ENCODE measurements around the gene BPNT1.
"Not testable (repeated sequence)": the region's sequence is repeated elsewhere in the genome, so short reads cannot be mapped to it uniquely, and the experiment has no call there.

Gene BPNT1

DNA sequence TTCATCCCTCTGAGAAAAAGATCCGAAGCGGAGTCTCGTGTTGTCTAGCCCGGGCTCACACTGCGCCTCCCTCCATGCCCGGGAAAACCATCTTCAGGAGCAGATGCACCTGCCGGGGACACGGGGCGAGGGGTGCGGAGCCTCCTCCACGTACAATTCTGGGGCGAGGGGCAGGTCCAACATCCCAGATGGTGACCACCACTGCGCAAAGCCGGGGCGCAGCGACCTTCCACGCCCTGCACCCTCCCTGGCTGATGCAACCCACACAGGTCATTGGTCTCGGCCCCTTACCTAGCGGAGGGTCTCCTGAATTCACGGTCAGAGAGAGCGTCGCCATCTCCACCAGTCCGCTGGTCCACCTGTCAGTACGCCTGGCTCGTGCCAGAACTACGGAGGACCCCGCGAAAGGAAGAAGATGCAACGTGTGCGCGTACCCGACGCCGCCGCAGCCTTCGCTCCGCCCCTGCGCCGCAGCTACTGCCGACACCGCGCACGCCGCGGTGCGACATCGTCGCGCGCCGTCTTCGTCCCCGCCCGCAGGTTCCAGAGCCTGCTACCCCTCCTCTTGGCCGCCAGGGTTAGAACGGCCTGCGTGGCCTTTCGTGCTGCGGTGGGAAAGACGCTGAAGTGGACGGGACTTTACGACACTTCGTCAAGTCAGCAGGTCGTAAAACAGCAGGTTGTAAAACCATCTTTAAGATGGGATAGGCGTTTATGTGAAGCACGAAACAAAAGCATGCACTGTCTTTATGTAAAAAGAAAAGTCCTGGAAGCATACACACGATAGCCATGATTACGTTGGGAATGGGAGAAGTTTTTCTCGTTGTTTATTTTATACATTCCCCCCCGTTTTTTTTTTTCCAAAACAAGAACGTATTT is 43.3 kb downstream of the BPNT1 start, which contains the start of gene EPRS1:
TSS of gene EPRS1 (minus strand) at position 454 of the 879 bp plus-strand sequence. CDS start at position 337, 117 bp downstream.
- H3K4me3 Mint-ChIP-seq: peak within 1 kb of the TSS; percentile 90 to 94
- peak within 1 kb of the TSS; percentile 94 for H3K27ac Mint-ChIP-seq
- ATAC-seq (replicated peaks) (peak; percentile 98 to 99), DNase-seq (peak; percentile 97)
- H3K27me3 Mint-ChIP-seq: no peaks in the 10 kb centered on the region
- peaks cover 11 to 31% of the 10 kb centered on the region in 2 donors for H3K4me1 Mint-ChIP-seq
- peaks cover 4 to 14% of the 10 kb centered on the region in 2 donors for H3K36me3 Mint-ChIP-seq
- H3K9me3 Mint-ChIP-seq: no peaks in the 10 kb centered on the region

DNA sequence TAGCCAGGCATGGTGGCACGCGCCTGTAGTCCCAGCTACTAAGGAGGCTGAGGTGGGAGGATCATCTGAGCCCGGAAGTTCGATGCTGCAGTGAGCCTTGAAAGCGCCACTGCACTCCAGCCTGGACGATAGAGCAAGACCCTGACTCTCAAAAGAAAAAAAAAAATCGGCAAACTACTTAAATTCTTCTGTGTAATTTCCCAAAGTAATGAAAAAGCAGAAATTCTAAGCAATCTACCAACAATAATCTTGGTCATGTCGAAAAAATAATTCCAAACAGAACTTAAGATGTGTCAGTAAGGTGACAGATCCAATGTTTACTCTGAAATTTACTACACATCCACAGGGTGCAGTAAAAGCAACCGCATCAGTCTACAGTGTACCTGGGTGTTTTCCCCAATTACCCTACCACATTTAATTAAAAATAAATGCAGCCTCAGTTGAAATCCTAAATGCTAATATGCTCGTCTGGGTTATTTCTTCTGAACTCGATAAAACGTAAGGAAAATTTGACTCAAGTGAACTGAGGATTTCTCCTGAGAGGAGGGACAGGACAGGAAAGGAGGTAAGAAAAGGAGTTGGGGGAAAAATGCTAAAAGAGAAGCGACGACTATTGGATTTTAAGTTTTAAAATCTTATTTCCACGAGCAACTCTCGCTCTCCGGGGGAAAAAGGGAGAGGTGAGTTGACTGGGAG is 44.1 kb downstream of the BPNT1 start:
- H3K9me3 Mint-ChIP-seq: no peaks in the 10 kb centered on the region
- DNase-seq (no peak), ATAC-seq (replicated peaks) (peak; percentile 24 to 48)
- peak overlapping the region; percentile 94 for H3K27ac Mint-ChIP-seq
- H3K4me1 Mint-ChIP-seq: peaks cover 11 to 31% of the 10 kb centered on the region in 2 donors
- peaks cover 4 to 14% of the 10 kb centered on the region in 2 donors for H3K36me3 Mint-ChIP-seq
- H3K27me3 Mint-ChIP-seq: no peaks in the 10 kb centered on the region
- H3K4me3 Mint-ChIP-seq: peak overlapping the region; percentile 90 to 94

DNA sequence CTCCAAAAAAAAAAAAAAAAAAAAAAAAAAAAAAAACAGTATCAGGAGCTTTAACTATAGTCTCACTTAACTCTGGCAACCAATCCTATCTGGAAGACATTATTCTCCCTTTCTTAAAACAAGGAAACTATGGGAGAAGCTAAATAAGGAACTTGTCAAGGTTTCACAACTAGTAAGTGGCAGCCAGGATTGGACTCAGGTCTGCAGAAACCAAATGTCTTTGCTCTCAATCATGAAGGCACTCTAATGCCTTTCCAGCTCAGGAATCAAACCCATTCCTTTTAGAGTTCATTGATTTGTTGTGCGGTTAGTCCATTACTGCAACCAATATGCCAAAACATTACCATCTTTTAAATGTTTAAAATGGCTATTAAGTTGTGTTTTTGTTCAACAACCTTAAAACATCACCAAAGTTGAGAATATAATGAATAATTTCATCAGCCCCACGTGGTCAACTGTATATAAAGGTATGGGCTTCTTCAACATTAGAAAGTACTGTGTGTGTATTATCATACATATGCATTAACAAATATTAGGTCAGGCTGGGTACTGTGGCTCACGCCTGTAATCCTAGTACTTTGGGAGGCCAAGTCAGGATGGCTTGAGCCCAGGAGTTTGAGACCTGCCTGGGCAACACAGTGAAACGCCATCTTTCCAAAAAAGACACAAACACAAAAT is 44.8 kb downstream of the BPNT1 start:
- Mint-ChIP-seq H3K4me3 (peak overlapping the region; percentile 90 to 94), H3K4me1 (peaks cover 11 to 31% of the 10 kb centered on the region in 2 donors), H3K27me3 (no peaks in the 10 kb centered on the region), H3K9me3 (no peaks in the 10 kb centered on the region), H3K36me3 (peaks cover 4 to 14% of the 10 kb centered on the region in 2 donors), H3K27ac (peak overlapping the region; percentile 94)
- ATAC-seq (replicated peaks) (no peak), DNase-seq (no peak)

DNA sequence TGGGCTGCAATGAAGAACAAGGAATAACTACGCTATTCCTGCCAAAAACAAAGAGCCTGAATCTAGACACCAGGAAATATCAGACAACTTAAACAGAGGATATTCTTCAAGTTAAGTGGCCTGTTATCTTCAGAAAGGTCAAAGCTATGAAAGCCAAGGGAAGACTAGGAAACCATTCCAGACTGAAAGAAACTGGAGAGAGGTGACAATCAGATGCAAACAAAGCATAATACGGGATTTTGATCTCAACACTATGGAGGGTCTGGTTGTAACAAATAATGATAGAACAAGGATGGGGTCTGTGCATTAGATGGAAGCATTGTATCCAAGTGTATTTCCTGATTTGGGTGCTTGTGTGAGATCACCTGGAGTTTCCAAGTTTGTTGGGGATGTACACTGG is 45.9 kb downstream of the BPNT1 start:
- no peak overlapping the region for H3K4me3 Mint-ChIP-seq
- no peak for ATAC-seq (replicated peaks)
- H3K4me1 Mint-ChIP-seq: peaks cover 13 to 33% of the 10 kb centered on the region in 2 donors
- no peak overlapping the region for H3K27ac Mint-ChIP-seq
- H3K36me3 Mint-ChIP-seq: peaks cover 4 to 19% of the 10 kb centered on the region in 2 donors
- no peaks in the 10 kb centered on the region for H3K9me3 Mint-ChIP-seq
- DNase-seq: no peak
- no peaks in the 10 kb centered on the region for H3K27me3 Mint-ChIP-seq

DNA sequence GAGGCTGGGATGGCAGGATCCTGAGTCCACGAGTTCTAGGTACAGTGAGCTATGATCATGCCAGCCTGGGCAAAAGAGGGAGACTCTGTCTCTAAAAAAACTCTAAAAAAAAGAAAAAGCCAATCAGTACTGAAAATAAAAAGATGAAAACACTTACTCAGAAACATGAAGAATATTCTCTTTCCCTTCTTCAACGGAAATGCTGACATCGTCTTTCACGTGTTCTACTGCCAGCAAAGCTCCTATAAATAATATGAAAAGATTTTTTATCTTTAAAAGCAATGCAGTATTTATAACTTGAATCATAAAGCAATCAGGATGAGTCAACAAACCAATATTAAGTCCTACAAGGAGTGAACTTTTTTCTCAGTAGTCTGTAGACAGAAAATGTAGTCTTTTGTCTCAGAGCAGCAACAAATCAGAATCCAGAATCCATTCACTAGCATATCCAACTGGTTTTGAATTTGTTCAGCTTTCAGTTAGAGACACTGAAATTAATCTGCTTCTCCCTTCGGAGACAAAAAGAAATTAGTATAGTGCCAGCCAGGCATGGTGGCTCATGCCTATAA is 49.5 kb downstream of the BPNT1 start:
- Mint-ChIP-seq H3K9me3 (no peaks in the 10 kb centered on the region), H3K4me1 (peaks cover 20 to 37% of the 10 kb centered on the region in 2 donors), H3K4me3 (no peak overlapping the region), H3K27ac (no peak overlapping the region), H3K27me3 (no peaks in the 10 kb centered on the region), H3K36me3 (peaks cover 18 to 35% of the 10 kb centered on the region in 2 donors)
- ATAC-seq (replicated peaks) (no peak), DNase-seq (no peak)

DNA sequence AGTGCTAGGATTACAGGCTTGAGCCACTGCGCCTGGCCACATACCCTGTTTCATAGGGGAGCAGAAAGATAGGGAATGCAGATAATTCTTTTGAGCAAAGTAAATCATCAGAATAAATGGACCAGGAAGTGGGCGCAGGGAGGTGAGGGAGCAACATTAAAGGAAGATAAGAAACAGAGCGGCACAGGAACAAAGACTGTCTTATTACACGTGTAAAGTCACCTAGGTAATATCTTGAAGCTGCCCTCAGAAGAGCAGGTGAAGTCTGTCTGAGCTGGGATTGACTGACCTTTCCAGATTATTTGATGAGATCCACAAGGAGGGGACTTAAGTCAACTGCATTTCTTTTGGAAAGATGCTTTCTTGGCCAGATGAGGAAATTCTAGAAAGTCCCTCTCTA is 50.9 kb downstream of the BPNT1 start:
- Mint-ChIP-seq H3K4me1 (peaks cover 18 to 31% of the 10 kb centered on the region in 2 donors), H3K4me3 (no peak overlapping the region), H3K36me3 (peaks cover 18 to 36% of the 10 kb centered on the region in 2 donors), H3K9me3 (no peaks in the 10 kb centered on the region), H3K27ac (peak overlapping the region; percentile 93), H3K27me3 (no peaks in the 10 kb centered on the region)
- ATAC-seq (replicated peaks) (no peak), DNase-seq (no peak)

DNA sequence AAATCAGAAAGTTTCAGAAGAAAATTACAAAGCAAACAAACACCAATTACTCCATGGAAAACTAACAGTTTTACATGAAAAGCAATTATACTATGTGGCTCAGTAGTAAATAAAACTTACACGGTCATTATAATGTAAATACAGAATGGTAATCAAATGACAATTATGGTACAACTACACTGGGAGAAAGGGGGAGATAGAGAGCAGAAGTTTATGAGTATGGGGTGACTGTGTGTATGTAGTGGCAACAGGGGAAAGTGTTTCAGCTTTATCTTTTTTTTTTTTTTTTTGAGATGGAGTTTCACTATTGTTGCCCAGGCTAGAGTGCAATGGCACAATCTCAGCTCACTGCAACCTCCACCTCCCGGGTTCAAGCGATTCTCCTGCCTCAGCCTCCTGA is 51.8 kb downstream of the BPNT1 start:
- not testable (repeated sequence) for DNase-seq; H3K9me3 Mint-ChIP-seq; H3K4me3 Mint-ChIP-seq; ATAC-seq (replicated peaks); H3K27me3 Mint-ChIP-seq; H3K27ac Mint-ChIP-seq
- H3K36me3 Mint-ChIP-seq: peaks cover 21 to 37% of the 10 kb centered on the region in 2 donors
- peaks cover 13 to 26% of the 10 kb centered on the region in 2 donors for H3K4me1 Mint-ChIP-seq

DNA sequence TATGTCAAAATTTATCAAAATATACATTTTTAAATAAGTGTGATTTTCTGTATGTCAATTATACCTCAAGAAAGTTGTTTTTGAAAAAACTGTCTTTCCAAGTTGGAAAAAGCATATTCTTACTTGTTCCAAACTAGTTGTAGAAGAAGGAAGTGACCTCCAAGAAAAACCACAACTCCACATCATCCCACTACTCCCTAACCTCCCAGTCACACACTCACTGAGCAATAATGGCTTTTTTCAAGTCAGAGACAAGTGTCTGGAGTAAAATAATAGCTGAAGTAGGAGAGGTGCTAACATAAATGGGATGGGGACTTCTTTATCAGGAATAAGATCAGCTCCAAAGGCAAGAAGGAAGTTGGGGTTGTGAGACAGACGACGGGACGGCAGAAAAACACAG is 56.7 kb downstream of the BPNT1 start:
- H3K4me3 Mint-ChIP-seq: no peak overlapping the region
- H3K27me3 Mint-ChIP-seq: no peaks in the 10 kb centered on the region
- ATAC-seq (replicated peaks) (no peak), DNase-seq (no peak)
- peaks cover 28 to 46% of the 10 kb centered on the region in 2 donors for H3K36me3 Mint-ChIP-seq
- no peaks in the 10 kb centered on the region for H3K9me3 Mint-ChIP-seq
- H3K4me1 Mint-ChIP-seq: peaks cover 7% of the 10 kb centered on the region in 2 donors
- no peak overlapping the region for H3K27ac Mint-ChIP-seq

DNA sequence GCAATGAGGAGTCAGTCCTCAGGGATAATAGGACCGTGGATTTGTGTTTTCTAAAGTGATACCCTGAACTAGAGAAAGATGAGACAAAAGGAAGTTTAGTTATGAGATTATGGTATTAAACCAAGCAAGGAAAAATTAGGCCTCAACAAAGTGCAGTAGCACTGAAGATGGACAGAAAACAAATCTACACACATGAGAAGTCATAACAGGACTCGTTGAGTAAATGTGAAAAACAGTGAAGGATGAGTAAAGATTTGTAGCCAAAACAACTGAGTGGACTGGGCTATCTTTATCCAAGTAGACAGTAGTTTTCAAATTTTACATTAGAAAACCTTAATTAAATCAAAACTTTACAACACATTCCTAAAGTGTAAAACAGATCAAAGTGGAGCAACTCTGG is 58.3 kb downstream of the BPNT1 start:
- no peaks in the 10 kb centered on the region for H3K27me3 Mint-ChIP-seq
- H3K27ac Mint-ChIP-seq: no peak overlapping the region
- H3K36me3 Mint-ChIP-seq: peaks cover 23 to 41% of the 10 kb centered on the region in 2 donors
- no peaks in the 10 kb centered on the region for H3K9me3 Mint-ChIP-seq
- DNase-seq (no peak), ATAC-seq (replicated peaks) (no peak)
- H3K4me3 Mint-ChIP-seq: no peak overlapping the region
- H3K4me1 Mint-ChIP-seq: peaks cover 3% of the 10 kb centered on the region in 2 donors

DNA sequence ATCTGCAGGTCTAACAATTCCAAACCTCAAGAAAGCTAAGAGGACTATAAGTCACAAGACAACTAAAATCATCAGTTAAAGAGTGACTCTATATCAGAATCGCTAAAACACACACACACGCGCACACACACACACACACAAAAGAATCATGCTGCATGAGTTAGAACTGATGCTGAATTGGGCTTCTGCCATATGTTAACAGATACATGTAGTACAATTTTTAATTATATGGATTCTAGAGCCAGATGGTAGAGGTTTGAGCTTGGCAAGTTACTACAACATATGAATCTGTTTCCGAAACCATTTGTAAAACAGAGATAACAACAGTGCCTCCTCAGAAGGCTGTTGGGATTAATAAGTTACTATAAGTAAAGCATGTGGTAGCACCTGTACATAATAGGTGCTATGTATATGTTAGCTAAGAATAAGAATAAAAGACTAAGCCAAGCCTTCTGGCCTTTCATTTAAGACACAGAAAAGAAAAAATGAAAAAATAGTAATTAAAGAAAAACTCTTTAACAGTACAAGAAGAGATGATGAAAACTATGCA is 61.2 kb downstream of the BPNT1 start:
- ATAC-seq (replicated peaks): no peak
- Mint-ChIP-seq H3K9me3 (no peaks in the 10 kb centered on the region), H3K27me3 (no peaks in the 10 kb centered on the region), H3K4me3 (no peak overlapping the region), H3K27ac (no peak overlapping the region), H3K36me3 (peaks cover 28 to 49% of the 10 kb centered on the region in 2 donors), H3K4me1 (no peaks in the 10 kb centered on the region)
- DNase-seq: no peak

DNA sequence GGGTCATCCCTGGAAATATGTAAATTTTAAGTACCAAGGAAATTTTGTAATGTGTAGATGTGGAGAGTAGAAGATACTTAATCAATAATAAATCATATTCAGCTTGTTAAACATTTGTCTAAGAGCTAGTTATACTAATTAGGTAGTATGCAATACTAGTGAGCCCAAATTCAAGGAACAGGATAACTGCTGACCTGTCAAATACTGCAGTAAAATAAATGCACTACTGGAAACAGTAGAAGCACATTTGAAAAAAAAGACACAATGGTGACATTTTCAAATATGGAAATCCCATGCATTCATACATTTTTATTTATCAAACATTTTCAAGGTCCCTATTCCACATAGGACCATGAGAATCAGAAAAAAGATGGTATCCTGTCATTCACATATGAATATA is 70.5 kb downstream of the BPNT1 start:
- Mint-ChIP-seq H3K36me3 (peaks cover 42 to 56% of the 10 kb centered on the region in 2 donors), H3K27me3 (no peaks in the 10 kb centered on the region), H3K4me3 (no peak overlapping the region), H3K27ac (no peak overlapping the region), H3K4me1 (peaks cover 0 to 4% of the 10 kb centered on the region in 2 donors), H3K9me3 (no peaks in the 10 kb centered on the region)
- ATAC-seq (replicated peaks) (no peak), DNase-seq (no peak)

DNA sequence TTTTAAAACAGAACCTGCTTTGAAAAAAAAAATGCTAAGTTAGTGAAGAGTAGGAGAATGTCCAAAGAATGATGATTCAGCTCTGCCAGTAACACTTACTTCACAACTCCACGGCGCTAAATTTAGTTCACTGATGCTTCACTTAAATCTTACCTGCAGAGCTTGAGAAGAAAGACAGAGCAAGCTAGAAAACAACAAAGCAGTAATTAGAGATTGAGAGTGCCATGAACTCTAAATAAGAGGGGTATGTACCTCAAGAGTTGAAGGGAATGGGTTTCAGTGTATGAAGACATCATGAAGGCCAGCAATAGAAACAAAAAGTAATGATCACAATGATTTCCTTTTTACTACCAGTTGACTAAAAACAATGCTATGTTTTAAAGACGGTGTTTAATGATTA is 76.1 kb downstream of the BPNT1 start:
- DNase-seq: no peak
- Mint-ChIP-seq H3K9me3 (no peaks in the 10 kb centered on the region), H3K4me1 (peaks cover 1 to 5% of the 10 kb centered on the region in 2 donors), H3K27me3 (no peaks in the 10 kb centered on the region), H3K27ac (no peak overlapping the region), H3K4me3 (no peak overlapping the region), H3K36me3 (peaks cover 45 to 54% of the 10 kb centered on the region in 2 donors)
- no peak for ATAC-seq (replicated peaks)

DNA sequence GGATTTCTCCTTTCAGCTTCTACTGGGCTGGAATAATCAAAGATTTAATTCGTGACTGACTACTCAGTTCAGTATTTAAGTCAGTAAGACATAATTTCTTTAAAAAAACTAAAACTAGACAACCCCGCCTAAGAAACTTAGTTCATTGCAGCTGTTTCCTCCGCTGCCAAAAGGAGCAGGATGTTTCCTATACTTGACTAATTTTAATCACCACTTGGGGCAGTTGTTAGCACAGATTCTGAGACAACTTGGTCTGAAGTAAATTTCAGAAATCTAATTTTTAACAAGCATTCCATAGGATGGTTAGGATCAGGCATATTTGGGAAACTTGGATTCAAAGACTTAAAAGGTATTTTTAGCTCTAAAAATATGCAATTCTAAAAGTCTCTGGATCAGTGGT is 77.3 kb downstream of the BPNT1 start:
- no peak overlapping the region for H3K27ac Mint-ChIP-seq
- peaks cover 49 to 59% of the 10 kb centered on the region in 2 donors for H3K36me3 Mint-ChIP-seq
- H3K4me3 Mint-ChIP-seq: no peak overlapping the region
- ATAC-seq (replicated peaks) (no peak), DNase-seq (no peak)
- H3K27me3 Mint-ChIP-seq: no peaks in the 10 kb centered on the region
- peaks cover 1 to 5% of the 10 kb centered on the region in 2 donors for H3K4me1 Mint-ChIP-seq
- no peaks in the 10 kb centered on the region for H3K9me3 Mint-ChIP-seq

DNA sequence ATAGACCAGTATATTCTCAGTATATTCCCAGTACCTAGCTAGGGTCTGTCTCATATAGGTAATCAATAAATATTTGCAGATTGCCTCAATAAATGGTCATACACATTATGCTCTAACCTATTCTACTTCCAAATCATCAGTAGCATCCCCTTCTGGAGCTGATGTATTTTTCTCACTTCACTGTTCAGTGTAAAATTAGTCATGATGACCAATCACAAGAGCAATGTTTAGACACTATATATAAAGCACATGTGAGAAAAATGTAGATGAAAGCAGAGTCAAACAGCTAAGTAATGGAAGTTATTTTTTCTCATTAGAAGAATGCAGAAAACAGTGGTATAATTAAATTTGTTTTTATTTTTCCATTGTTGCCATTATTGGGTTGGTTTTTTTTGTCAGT is 78.0 kb downstream of the BPNT1 start:
- no peak overlapping the region for H3K4me3 Mint-ChIP-seq
- peaks cover 49 to 61% of the 10 kb centered on the region in 2 donors for H3K36me3 Mint-ChIP-seq
- no peak for ATAC-seq (replicated peaks)
- no peaks in the 10 kb centered on the region for H3K9me3 Mint-ChIP-seq
- peaks cover 1 to 5% of the 10 kb centered on the region in 2 donors for H3K4me1 Mint-ChIP-seq
- no peak for DNase-seq
- no peaks in the 10 kb centered on the region for H3K27me3 Mint-ChIP-seq
- H3K27ac Mint-ChIP-seq: no peak overlapping the region

Measured in stimulated activated naive B cell treated with anti-CD40 and anti-IgM and Interleukin-4, amounts not matched to agents 10 μg/mL and 1 μg/mL and 100 μg/mL, for 72 hours (primary cell).